Adipocyte (in vitro differentiated cells): ENCODE measurements around the gene DLGAP1.

Experiments used
- DNase-seq: peaks from one replicate; pipeline ENCODE4 v3.0.0-alpha.2; 2015; ENCODE audit warnings: low read depth
- H3K27me3 ChIP-seq: replicated peaks from 2 replicates; pipeline ENCODE4 v1.7.0; 2013; ENCODE audit warnings: mild to moderate bottlenecking, low read length, moderate library complexity; ENCODE audit not compliant: control insufficient read depth, insufficient read depth
- H3K36me3 ChIP-seq: 2 replicates; pipeline ENCODE4 v1.7.0; 2013; ENCODE audit warnings: low read length, mild to moderate bottlenecking, moderate library complexity; ENCODE audit not compliant: control insufficient read depth, insufficient read depth, severe bottlenecking
- H3K4me1 ChIP-seq: 2 replicates; pipeline ENCODE4 v1.7.0; 2013; ENCODE audit warnings: mild to moderate bottlenecking, low read length, moderate library complexity; ENCODE audit not compliant: control insufficient read depth, insufficient read depth
- H3K4me3 ChIP-seq: 2 replicates; pipeline ENCODE4 v1.7.0; 2013; ENCODE audit warnings: mild to moderate bottlenecking, low read length, moderate library complexity
- H3K9ac ChIP-seq: 2 replicates; pipeline ENCODE4 v1.7.0; 2013; ENCODE audit warnings: mild to moderate bottlenecking, low read length, moderate library complexity
- H3K9me3 ChIP-seq: 2 replicates; pipeline ENCODE4 v1.7.0; 2013; ENCODE audit warnings: mild to moderate bottlenecking, low read length, moderate library complexity; ENCODE audit not compliant: control insufficient read depth

DLGAP1 gene

DNA sequence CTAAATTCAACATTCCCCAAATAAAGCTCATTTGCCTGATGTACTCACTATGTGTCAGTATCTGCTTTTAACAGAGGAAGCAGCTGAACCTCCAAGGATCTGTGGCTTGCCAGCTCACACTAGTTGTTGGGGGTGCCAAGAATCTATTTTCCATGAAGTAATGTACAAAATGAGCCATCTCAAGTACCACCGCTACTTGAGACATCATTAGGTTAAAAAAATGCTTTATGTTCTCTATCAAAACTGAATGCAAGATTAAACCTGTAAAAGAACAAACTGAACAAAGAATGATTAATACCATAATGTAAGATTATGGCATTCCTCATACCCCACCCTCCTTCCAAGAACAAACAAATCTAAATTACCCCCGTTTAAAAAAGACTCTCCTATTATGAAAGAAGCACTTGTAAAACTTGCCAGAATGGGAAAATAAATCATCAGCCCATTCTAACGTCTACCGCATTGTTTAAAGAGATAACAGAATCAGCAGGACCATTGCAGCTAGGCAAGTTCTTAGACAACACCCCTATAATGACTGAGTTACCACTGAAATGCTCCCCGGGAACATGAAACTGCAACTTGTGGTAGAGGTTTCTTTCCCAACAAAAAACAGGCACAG, 471.6 kb downstream of the DLGAP1 start:
- Histone ChIP-seq H3K4me1 (peaks cover 28% of the 10 kb centered on the region), H3K36me3 (no peaks in the 10 kb centered on the region), H3K9me3 (peaks cover 8% of the 10 kb centered on the region), H3K27me3 (no peaks in the 10 kb centered on the region), H3K4me3 (no peak overlapping the region), H3K9ac (no peak overlapping the region)
- DNase-seq: peak; percentile 16

DNA sequence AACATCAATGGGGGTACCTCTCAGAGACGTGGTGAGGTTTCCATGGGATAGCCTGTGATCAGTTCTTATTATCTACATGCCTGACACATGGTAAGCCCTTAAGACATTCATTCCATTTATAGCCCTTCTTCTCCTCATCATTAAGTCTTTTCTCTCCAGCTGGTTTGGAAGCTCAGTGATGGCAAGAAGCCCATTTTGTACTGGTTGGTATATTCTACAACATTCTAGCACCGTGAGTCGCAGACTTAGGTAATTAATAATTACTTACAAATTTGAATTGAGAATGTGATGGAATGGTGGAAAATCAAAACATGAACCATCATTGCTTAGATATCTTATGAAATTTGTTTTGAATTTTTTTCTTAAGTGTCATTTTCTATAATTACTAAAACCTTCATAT, 472.6 kb downstream of the DLGAP1 start:
- no peaks in the 10 kb centered on the region for H3K36me3 ChIP-seq
- H3K9ac ChIP-seq: no peak overlapping the region
- H3K27me3 ChIP-seq: no peaks in the 10 kb centered on the region
- H3K4me3 ChIP-seq: no peak overlapping the region
- DNase-seq: no peak
- peaks cover 8% of the 10 kb centered on the region for H3K9me3 ChIP-seq
- H3K4me1 ChIP-seq: peaks cover 28% of the 10 kb centered on the region

DNA sequence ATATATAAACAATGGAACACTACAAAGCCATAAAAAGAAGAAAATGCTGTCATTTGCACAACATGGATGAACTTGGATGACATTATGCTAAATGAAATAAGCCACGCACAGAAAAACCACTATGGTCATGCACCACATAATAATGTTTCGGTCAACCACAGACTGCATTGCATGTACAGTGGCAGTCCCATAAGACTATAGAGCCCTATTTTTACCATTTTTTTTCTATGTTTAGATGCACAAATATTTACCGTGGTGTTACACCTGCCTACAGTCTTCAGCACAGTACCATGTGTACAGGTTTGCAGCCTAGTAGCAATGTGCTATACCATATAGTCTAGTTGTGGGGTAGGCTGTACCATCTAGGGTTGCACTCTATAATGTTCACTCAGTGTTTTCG, 476.1 kb downstream of the DLGAP1 start:
- Histone ChIP-seq H3K9me3 (peaks cover 8% of the 10 kb centered on the region), H3K36me3 (no peaks in the 10 kb centered on the region), H3K9ac (no peak overlapping the region), H3K27me3 (no peaks in the 10 kb centered on the region), H3K4me3 (no peak overlapping the region), H3K4me1 (peaks cover 15% of the 10 kb centered on the region)
- DNase-seq: no peak

DNA sequence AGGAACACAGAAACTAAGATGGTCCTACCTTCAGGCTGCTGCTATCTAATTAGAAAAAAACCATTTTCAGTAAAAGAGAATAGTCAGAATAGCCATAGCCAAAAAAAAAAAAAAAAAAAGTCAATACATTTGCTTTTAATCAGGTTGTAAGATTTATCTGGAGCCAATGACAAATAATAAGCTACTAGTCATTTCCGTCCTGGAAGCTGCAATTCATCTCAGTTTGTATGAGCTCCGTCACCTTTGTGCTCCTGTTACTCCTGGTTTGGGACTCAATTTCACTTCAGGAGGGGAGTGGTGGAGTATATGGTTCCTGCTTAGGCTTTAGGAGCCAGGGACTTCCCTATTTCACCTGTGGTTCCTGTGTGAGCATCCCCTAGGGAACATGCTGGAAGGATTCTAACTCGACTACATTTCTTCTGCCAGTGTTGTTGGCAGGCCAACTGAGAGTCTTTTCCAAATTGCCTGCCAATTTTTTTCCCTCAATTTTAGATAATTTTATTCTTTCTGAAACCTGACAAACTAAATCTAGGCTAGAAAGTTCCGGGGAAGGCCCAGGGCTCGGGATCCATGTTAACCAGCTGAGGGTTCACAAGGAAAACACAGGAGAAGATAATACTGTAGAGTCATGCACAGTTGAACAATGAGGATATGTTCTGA, 481.8 kb downstream of the DLGAP1 start:
- DNase-seq: no peak
- no peaks in the 10 kb centered on the region for H3K9me3 ChIP-seq
- H3K4me3 ChIP-seq: no peak overlapping the region
- no peaks in the 10 kb centered on the region for H3K27me3 ChIP-seq
- no peaks in the 10 kb centered on the region for H3K4me1 ChIP-seq
- H3K9ac ChIP-seq: no peak overlapping the region
- no peaks in the 10 kb centered on the region for H3K36me3 ChIP-seq

GRCh38 chr18:3972291-3972930, 482.7 kb downstream of the DLGAP1 start:
- Histone ChIP-seq H3K4me3 (no peak overlapping the region), H3K9ac (no peak overlapping the region), H3K4me1 (no peaks in the 10 kb centered on the region), H3K36me3 (no peaks in the 10 kb centered on the region), H3K9me3 (no peaks in the 10 kb centered on the region), H3K27me3 (no peaks in the 10 kb centered on the region)
- no peak for DNase-seq

GRCh38 chr18:3970929-3971328, 484.2 kb downstream of the DLGAP1 start:
- Histone ChIP-seq H3K4me3 (no peak overlapping the region), H3K4me1 (peaks cover 7% of the 10 kb centered on the region), H3K9me3 (no peaks in the 10 kb centered on the region), H3K36me3 (no peaks in the 10 kb centered on the region), H3K9ac (no peak overlapping the region), H3K27me3 (no peaks in the 10 kb centered on the region)
- DNase-seq: no peak

DNA sequence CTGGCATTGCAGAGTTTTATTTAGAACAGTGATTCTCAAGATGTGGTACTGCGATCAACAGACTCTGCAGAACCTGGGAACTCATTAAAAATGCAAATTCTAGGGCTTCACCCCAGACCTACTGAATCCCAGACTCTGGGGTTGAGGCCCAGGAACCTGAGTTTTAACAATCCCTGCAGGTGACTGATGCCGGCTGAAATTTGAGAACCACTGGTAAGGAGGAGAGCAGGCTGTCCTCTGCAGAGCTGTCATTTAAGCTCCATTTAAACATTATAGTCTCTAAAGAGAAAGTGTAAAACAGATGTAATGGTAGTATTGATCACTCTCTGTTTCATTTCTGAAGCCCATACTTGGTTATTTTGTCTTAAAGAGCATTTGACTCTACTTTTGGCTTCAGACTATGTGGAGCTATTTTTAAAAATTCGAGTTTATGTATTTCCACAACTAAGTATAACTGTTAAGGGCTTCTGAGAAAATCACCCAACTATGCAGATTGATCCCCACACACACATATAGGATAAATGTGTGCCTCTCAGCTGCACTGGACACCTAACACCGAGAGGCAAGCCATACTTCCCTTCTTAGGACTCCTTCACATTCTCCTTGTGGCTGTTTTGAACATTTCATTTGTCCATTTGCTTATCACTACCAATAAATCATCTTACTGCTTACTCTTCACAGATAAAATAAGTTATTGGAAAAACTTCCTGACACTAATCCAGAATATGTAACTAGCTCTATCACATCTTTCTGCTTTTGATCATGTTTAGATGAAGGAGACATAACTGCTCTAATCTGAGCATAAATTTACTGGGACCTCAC, 487.5 kb downstream of the DLGAP1 start:
- Histone ChIP-seq H3K4me1 (peaks cover 7% of the 10 kb centered on the region), H3K36me3 (no peaks in the 10 kb centered on the region), H3K27me3 (no peaks in the 10 kb centered on the region), H3K9ac (no peak overlapping the region), H3K9me3 (no peaks in the 10 kb centered on the region), H3K4me3 (no peak overlapping the region)
- DNase-seq: no peak

DNA sequence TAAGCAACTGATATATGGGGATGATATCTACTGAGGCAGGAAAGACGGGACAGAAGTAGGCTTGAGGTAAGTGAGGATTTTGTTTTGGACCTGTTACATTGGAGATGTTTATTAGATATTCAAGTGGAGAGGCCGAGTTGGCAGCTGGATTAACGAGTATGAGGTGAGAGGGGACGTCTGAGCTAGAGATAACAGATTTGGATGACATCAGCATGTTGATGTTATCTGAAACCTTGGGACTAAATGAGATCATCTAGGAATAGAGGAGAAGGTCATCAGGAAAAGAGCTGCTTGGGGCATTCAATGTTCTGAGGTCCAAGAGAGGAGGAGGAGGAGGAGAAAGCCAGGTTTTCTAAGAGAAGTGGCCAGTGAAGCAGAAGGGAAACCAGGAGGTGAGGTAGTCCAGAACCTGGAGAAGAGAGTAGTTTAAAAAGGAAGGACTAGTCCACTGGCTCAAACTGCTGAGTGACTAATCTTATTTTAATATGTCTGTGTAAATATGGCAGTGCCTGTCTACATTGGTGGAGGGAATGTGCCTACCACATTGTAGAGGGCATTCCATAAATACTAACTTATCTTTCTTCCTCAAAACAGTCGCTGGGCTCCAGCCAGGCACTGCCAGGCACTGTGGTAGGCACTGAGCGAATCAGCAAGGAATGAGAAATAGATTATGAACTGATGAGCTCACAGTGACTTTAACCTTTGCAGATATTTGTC, 488.3 kb downstream of the DLGAP1 start:
- peaks cover 7% of the 10 kb centered on the region for H3K4me1 ChIP-seq
- H3K36me3 ChIP-seq: no peaks in the 10 kb centered on the region
- H3K27me3 ChIP-seq: no peaks in the 10 kb centered on the region
- H3K9me3 ChIP-seq: no peaks in the 10 kb centered on the region
- DNase-seq: peak; percentile 28
- no peak overlapping the region for H3K9ac ChIP-seq
- no peak overlapping the region for H3K4me3 ChIP-seq

DNA sequence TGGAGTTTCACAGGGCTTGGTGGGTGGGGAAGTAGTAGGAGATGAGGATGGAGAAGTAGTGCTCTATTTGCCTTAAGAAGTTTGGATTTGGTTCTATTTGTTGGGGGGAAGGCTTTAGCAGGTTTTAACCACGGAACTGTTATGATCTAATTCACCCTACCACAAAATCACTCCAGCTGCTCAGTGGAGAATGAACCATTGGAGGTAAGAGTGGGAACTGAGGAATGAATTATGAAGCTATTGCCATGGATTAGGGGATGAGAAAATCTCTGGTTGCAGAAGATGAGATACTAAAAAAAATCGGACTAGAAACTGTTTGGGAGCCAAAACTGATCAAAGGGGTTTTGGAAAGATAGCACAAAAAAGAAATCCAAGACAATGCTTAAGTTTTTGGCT, 488.9 kb downstream of the DLGAP1 start:
- DNase-seq: no peak
- Histone ChIP-seq H3K9ac (no peak overlapping the region), H3K27me3 (no peaks in the 10 kb centered on the region)

DNA sequence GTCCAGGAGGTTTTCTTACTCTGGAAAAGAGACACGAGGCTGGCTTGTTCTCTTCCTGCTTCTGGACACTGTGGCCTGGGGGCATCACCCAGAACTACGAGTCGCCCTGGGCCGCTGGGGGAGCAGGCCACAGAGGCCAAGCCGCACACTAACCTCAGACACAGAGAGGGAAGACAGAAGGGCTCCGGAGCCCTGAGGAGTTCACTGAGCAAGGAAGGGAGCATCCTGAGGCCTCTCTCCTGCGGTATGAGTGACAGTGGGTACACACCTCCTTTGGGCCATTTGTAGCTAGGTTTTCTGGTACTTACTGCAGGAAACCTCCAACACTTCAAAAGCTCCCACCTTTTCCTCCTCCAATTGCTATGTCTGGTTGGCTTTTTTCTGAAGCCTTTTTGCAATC, 494.1 kb downstream of the DLGAP1 start:
- Histone ChIP-seq H3K9me3 (no peaks in the 10 kb centered on the region), H3K4me1 (no peaks in the 10 kb centered on the region), H3K36me3 (no peaks in the 10 kb centered on the region), H3K27me3 (no peaks in the 10 kb centered on the region), H3K4me3 (no peak overlapping the region), H3K9ac (no peak overlapping the region)
- DNase-seq: no peak

More for the DNA sequence above, 488.9 kb downstream of the DLGAP1 start:
- peaks cover 7% of the 10 kb centered on the region for H3K4me1 ChIP-seq
- no peaks in the 10 kb centered on the region for H3K36me3 ChIP-seq
- H3K9me3 ChIP-seq: no peaks in the 10 kb centered on the region
- no peak overlapping the region for H3K4me3 ChIP-seq

DNA sequence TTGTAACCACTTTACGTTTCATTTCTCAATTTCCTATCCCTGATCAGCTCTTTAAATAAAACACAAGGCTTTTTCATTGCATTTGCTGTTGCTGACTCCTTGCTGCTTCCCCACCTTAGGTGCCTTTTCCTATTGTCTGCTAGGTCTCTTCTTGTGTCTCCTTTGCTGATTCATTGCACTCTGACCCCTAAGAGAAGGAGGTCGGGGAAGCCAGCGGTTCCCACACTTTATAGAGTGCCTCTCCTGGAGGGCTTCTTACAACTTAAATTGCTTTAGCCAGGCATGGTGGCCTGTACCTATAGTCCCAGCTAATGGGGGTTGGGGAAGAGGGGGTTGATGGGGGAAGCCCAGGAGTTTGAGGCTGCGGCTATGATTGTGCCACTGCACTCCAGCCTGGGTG, 495.0 kb downstream of the DLGAP1 start:
- Histone ChIP-seq H3K4me3 (no peak overlapping the region), H3K9me3 (no peaks in the 10 kb centered on the region), H3K27me3 (no peaks in the 10 kb centered on the region), H3K36me3 (no peaks in the 10 kb centered on the region), H3K4me1 (no peaks in the 10 kb centered on the region), H3K9ac (no peak overlapping the region)
- DNase-seq: no peak
